ENCODE results near the gene GRIK5.

GRCh38 chr19:42105368-42105767 is 35.4 kb upstream of the GRIK5 start:
- no peak for TF ChIP-seq ELK4 (IDR thresholded peaks at IDR 0.05; ENCODE audit: borderline replicate concordance, low read depth, low read length)
- TF ChIP-seq CTCF (tag by site-specific recombination; IDR thresholded peaks at IDR 0.05) = no peak
- no peak for TF ChIP-seq ZNF670 (tag by site-specific recombination; IDR thresholded peaks at IDR 0.05; ENCODE audit: low read depth)
- TF ChIP-seq ZIC2 (tag by site-specific recombination; IDR thresholded peaks at IDR 0.05) = no peak
